Psoas muscle (tissue), 8 donors: ENCODE results near the gene ASPRV1. TPM values are rescaled to one million over a fixed set of nuclear protein-coding genes. Genes with fewer than 3 reads are reported as not detected.

Source experiments
- ATAC-seq, 4 donors: fragments of 200-7000 bp; cut with Tn5 transposase; one replicate each; pipeline ENCODE4 v1.9.1; 2020; ENCODE audit warnings: moderate library complexity in 3 of 4, mild to moderate bottlenecking in 2 of 4
- DNase-seq, 2 donors: peaks; one replicate each; pipeline ENCODE4 v3.0.0-alpha.2; 2020
- H3K27ac ChIP-seq: fragments of 200-600 bp; one replicate; pipeline ENCODE4 v1.8.0; 2022
- H3K27me3 ChIP-seq, 3 donors: fragments of 200-600 bp in 1 of 3; one replicate each; pipeline versions ENCODE4 v1.6.1 to v1.8.0; 2013 to 2022; ENCODE audit warnings: low read length in 2 of 3, mild to moderate bottlenecking in 2 of 3, moderate library complexity in 1 of 3; ENCODE audit not compliant: insufficient read depth in 3 of 3
- H3K36me3 ChIP-seq, 2 donors: fragments of 200-600 bp in 1 of 2; one replicate each; pipeline versions ENCODE4 v1.6.1 to v1.8.0; 2013 to 2022; ENCODE audit warnings: low read depth in 1 of 2, mild to moderate bottlenecking in 1 of 2, moderate library complexity in 1 of 2; ENCODE audit not compliant: insufficient read depth in 1 of 2
- H3K4me1 ChIP-seq: fragments of 200-600 bp; one replicate; pipeline ENCODE4 v1.8.0; 2022
- H3K4me3 ChIP-seq: fragments of 200-600 bp; one replicate; pipeline ENCODE4 v1.8.0; 2022; ENCODE audit warnings: mild to moderate bottlenecking
- H3K9me3 ChIP-seq: fragments of 200-600 bp; one replicate; pipeline ENCODE4 v1.8.0; 2022
- CTCF ChIP-seq: fragments of 200-600 bp; IDR thresholded peaks from one replicate; pipeline ENCODE4 v1.8.0; 2022; ENCODE audit warnings: antibody characterized with exemption
- WGBS, 3 donors: extraction: QIAGEN DNeasy Blood & Tissue Kit; methylation state at CpG; one replicate each; pipeline versions ENCODE4 v1.1.6 to v1.1.7; 2013; 5-methylcytosine and 5-hydroxymethylcytosine counted together
- intact Hi-C, 2 donors: fragments of 100-400 bp; cut with DNase I; formaldehyde crosslinking; loops; one replicate each; pipeline versions ENCODE4 v1.11.0 to v1.14.2; 2022
- polyA plus RNA-seq, 3 donors: library from polyadenylated mRNA; stranded (reverse); fragments of 200-250 nt; gene quantifications; one replicate each; pipeline ENCODE4 v1.2.3, GENCODE V29; 2013
- total RNA-seq, 4 donors: library from RNA; stranded (reverse); fragmentation: NEBNext Ultra II Directional in 2 of 4; extraction: Animal tissue kit (Norgen Biotek cat#: 25700) in 2 of 4; gene quantifications; one replicate each; pipeline versions ENCODE4 v1.2.1 to v1.2.4, GENCODE V29; 2021 to 2023
- donor health status: healthy with polysubstance abuse.
- donor health status: DM: no; HTN: no; CAD: no; lungs with moderate emphysema.
- donor health status: Bipolar disorder and iron deficiency.
- donor health status: healthy.
- donor health status: DM: yes; HTN: yes; CAD: no.
- donor health status: DM: no; HTN: no; CAD: no.
- donor health status: DM: no; HTN: no; CAD: no.
- donor health status: DM: yes; HTN: yes; CAD: no.

Gene ASPRV1
- total and polyA plus RNA-seq, 7 donors, result 0.20 to 1.8 (median 1.0) TPM

DNA sequence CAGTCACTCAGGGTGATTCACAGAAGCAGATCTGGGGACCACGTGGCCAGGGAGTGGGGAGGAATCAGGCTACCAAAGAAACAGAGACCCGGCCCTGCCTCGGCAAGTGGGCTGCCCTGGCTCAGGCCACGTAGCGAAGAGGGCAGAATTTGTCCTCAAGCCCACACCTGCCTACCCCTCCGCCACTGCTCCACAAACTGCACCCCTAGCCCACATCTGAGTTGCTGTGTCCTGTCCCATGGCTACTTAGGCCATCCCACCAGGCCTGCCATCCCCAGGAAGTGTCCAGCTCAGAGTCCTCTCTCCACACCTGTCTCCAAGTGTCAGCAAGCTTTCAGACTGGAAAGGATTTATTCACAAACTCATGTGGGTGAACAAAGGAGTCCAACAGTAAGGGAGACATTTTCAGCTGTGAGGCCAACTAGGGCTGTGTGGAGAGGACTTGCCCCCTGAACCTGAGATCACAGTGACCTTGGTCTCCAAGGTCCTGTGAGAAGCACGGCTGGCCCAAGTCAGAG lies 31.7 kb upstream of the ASPRV1 start:
- ATAC-seq (no peak), DNase-seq (no peak)
- Histone ChIP-seq H3K4me1 (no peaks in the 10 kb centered on the region), H3K4me3 (no peak overlapping the region), H3K27ac (no peak overlapping the region), H3K9me3 (no peaks in the 10 kb centered on the region), H3K27me3 (no peaks in the 10 kb centered on the region), H3K36me3 (peaks cover 0 to 28% of the 10 kb centered on the region in 2 donors)
- no peak for TF ChIP-seq CTCF
- WGBS, 3 donors, result 89 to 93% (median 89%) methylated on average over 7 of the region's 7 CpGs
- intact Hi-C loops, result no loop called here

GRCh38 chr2:69992310-69993047 lies 31.0 kb upstream of the ASPRV1 start:
- no peaks in the 10 kb centered on the region for H3K27me3 ChIP-seq
- no peaks in the 10 kb centered on the region for H3K4me1 ChIP-seq
- H3K9me3 ChIP-seq, result no peaks in the 10 kb centered on the region
- no peak for DNase-seq
- 88 to 92% (median 91%) methylated on average over 8 of the region's 8 CpGs for WGBS, 3 donors
- ATAC-seq, result no peak
- intact Hi-C loops, result no loop called here
- H3K36me3 ChIP-seq, result peaks cover 0 to 28% of the 10 kb centered on the region in 2 donors
- H3K4me3 ChIP-seq, result no peak overlapping the region
- TF ChIP-seq CTCF, result no peak
- H3K27ac ChIP-seq, result no peak overlapping the region

DNA sequence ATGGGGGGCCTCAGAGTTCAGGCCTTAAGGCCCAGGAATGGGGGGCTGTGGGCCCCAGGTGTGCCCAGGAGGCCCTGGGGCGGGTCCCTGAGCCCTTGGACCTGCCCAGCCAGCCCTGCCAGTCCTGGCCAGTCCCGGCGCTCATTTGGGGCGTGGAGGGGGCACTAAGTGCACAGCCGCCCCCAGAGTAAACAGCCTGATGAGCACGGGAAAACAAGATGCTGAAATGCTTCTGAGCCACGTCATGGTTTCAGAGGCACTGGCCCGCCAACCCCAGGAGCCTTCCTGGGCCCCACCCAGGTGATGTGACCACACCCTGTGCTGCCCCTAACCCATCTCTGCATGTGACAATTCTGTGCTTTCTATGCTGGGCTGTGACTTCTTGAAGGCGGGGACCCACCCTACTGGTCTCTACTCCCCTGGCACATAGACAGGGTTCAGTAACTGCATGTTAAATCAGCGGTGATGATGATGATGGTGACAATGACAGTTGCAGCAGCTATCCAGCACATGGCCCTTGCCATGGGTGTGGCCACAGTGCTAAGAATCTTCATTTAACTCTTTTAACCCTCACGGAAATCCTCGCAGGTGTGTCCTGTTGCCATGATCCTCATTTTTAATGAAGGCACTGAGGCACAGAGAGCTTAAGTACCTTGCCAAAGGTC lies 28.1 kb upstream of the ASPRV1 start:
- no peak overlapping the region for H3K4me3 ChIP-seq
- no peak for TF ChIP-seq CTCF
- H3K9me3 ChIP-seq, result no peaks in the 10 kb centered on the region
- no peak overlapping the region for H3K27ac ChIP-seq
- peaks cover 0 to 15% of the 10 kb centered on the region in 2 donors for H3K36me3 ChIP-seq
- intact Hi-C loops, result no loop called here
- ATAC-seq (peak in 1 of 4 donors; percentile 26), DNase-seq (no peak)
- H3K27me3 ChIP-seq, result no peaks in the 10 kb centered on the region
- WGBS, 3 donors, result 90 to 94% (median 92%) methylated on average over 12 of the region's 12 CpGs
- H3K4me1 ChIP-seq, result no peaks in the 10 kb centered on the region

- Histone ChIP-seq H3K27ac (no peak overlapping the region), H3K4me1 (no peaks in the 10 kb centered on the region), H3K4me3 (no peak overlapping the region), H3K27me3 (no peaks in the 10 kb centered on the region), H3K9me3 (no peaks in the 10 kb centered on the region), H3K36me3 (peaks cover 0 to 12% of the 10 kb centered on the region in 2 donors)
- WGBS, 3 donors, result 23 to 33% (median 32%) methylated on average over 3 of the region's 3 CpGs
- no peak for TF ChIP-seq CTCF
- intact Hi-C loops, result no loop called here
- ATAC-seq (peak in 2 of 4 donors; percentile 53 to 75), DNase-seq (no peak)
These were observed 27.6 kb upstream of the ASPRV1 start for GRCh38 chr2:69989009-69989408.
